IPS DF 19.7 (cell line): ENCODE measurements around the gene CYP27C1.
"Not testable (repeated sequence)": the region's sequence is repeated elsewhere in the genome, so short reads cannot be mapped to it uniquely, and the experiment has no call there.

Source experiments
- DNase-seq: peaks from one replicate; pipeline ENCODE4 v3.0.0-alpha.2; 2013; ENCODE audit warnings: low read depth, low spot score

Gene CYP27C1

DNA sequence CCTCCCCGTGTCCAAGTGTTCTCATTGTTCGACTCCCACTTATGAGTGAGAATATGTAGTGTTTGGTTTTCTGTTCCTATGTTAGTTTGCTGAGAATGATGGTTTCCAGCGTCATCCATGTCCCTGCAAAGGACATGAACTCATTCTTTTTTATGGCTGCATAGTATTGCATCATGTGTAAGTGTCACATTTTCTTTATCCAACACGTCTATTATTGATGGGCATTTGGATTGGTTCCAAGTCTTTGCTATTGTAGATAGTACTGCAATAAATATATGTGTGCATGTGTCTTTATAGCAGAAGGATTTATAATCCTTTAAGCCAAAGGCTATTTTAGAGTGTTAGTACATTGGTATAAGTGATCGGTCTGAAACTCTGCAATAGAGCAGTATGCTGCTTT lies 4.0 kb upstream of the CYP27C1 start:
- not testable (repeated sequence) for DNase-seq

- DNase-seq: no peak
Measured at GRCh38 chr2:127220768-127221527, 849 bp upstream of the CYP27C1 start.

GRCh38 chr2:127219171-127220070 lies 678 bp downstream of the CYP27C1 start:
- no peak for DNase-seq

DNA sequence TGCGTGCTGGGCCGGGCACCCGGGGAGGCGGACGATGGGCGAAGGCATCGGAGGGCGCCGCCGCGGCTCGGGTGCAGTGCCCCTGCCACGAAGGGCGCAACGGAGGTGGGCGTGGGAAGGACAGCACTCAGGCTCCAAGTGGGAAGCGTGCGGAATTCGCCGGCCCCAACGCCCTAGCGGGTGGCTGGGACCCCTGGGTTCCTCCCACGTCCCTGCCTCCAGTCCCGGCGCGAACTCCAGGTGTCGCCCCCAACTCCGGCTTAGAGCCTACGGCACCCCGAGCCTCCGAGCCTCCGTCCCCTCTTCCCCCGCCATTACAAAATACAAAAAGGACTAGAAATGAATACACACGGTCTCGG lies 1.3 kb downstream of the CYP27C1 start:
- no peak for DNase-seq

DNA sequence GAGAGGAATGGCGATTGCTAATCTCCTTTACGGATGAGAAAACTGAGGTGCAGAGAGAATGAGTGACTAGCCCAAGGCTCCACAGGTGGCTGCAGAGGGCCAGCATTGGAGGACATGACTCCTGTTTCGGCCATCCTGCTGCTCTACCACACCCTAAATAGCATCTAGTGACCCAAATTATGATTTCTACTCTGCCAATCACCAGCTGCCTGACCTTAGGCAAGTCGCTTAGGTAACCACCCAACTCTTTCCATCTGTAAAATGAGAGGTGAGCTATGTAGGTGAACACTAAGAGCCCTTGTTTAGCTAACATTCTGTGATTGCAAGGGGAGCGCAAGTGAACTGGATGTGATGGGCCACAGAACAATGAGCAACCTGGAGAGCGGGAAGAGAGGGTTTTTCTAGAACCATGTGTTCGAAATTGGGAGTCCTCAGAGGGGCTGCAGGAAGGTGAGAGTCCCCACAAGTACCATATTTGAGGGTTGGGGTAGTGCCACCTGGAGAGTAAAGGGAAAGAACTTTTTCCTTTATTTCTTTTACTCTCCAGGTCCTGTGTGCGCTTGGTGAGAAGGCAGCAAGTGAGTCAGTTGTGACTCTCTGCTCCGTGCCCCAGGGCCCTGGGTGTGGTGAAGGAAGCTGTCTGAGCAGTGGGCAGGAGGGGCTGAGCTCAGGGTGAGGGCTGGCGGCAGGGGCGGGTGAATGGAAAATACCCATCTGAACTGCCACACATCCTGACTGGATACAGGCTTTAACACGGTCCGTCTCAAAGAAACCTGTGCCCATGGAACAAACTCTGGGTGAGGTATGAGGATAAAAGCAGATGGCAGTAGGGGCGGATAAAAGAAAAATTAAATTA lies 2.4 kb downstream of the CYP27C1 start:
- no peak for DNase-seq

DNA sequence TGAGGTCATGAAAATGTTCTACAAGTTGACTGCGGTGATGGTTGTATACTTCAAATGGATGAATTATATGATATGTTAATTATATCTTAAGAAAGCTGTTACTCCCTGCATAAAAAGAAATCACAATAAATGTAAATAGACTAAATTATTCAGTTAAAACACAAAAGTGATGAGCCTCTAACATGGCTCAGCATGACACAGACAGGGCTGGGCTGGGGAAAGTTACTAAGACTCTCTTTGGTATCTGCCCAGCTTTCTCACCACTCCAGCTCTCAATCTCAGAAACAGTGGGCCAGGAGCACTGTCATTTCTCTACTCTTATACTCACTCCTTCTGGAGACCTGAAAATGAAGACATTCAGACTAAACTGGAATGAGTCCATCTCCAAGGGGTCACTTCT lies 3.5 kb downstream of the CYP27C1 start:
- no peak for DNase-seq

- no peak for DNase-seq
Measured at GRCh38 chr2:127216095-127216494, 4.0 kb downstream of the CYP27C1 start.

DNA sequence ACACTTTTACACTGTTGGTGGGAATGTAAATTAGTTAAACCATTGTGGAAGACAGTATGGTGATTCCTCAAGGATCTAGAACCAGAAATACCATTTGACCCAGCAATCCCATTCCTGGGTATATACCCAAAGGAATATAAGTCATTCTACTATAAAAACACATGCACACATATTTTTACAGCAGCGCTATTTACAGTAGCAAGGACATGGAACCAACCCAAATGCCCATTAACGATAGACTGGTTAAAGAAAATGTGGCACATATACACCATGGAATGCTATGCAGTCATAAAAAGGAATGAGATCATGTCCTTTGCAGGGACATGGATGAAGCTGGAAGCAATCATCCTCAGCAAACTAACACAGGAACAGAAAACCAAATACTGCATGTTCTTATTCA lies 5.9 kb downstream of the CYP27C1 start:
- DNase-seq: not testable (repeated sequence)

DNA sequence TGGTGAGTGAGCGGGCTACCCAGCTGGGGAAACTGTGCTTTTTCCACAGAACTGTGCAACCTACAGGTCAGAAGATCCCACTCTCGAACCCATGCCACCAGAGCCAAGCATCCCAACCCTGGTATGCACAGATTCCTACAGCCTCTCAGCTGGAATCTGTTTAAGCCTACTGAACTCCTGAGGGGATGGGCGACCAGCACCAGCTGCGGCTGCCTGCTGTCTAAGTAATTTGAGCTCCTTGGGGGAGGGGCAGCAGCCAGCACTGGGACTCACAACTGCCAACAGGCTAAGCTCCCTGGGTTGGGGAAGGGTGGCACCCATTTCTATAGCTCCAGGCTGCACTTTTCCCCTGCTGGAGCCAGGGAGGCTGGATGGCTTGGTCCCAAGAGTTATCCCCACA lies 11.8 kb downstream of the CYP27C1 start:
- DNase-seq: no peak

- DNase-seq: no peak
Measured at GRCh38 chr2:127205218-127206125, 14.6 kb downstream of the CYP27C1 start.

- no peak for DNase-seq
Measured at GRCh38 chr2:127201452-127201851, 18.6 kb downstream of the CYP27C1 start.

GRCh38 chr2:127200962-127201361 lies 19.1 kb downstream of the CYP27C1 start:
- no peak for DNase-seq

DNA sequence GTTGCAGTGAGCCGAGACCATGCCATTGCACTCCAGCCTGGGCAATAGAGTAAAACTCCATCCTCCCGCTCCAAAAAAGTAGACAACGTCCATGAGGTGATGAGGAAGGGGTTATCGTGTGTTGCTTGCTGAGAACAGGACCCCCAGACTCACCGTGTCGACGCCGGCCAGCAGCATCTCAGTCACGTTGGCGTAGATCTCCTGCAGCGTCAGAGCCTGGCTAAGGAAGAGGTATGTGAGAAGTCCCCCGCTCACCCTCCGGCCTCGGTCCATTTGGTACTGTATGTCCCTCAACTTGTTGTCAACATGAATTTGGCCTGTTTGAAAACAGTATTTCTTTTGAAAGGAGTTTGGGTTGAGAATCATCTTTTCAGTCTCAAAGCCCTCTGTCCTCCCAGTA lies 20.9 kb downstream of the CYP27C1 start:
- no peak for DNase-seq

- DNase-seq: no peak
Measured at GRCh38 chr2:127197475-127198385, 22.4 kb downstream of the CYP27C1 start.

- no peak for DNase-seq
Measured at GRCh38 chr2:127196998-127197397, 23.1 kb downstream of the CYP27C1 start.

- DNase-seq: no peak
Measured at GRCh38 chr2:127196549-127196948, 23.6 kb downstream of the CYP27C1 start.

GRCh38 chr2:127195140-127196074 lies 24.7 kb downstream of the CYP27C1 start:
- no peak for DNase-seq

DNA sequence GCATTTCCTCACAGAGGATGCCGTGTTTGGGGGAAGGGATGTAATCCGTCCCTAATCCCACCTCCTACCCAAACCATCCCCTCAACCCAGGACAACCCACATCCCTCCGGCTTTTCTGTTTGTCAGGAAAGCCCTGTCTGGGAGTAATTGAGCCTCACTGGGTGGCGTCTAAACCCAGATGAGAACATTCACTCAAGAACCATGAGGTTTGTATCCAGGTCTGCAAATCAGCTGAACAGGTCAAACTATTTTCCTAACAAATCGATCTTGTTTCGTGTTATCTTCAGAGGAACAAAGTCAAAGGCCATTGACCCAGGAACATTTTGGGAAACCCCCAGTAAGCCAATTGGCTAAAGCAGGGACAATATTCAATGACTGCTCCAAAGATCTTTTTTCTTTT lies 25.7 kb downstream of the CYP27C1 start:
- no peak for DNase-seq

DNA sequence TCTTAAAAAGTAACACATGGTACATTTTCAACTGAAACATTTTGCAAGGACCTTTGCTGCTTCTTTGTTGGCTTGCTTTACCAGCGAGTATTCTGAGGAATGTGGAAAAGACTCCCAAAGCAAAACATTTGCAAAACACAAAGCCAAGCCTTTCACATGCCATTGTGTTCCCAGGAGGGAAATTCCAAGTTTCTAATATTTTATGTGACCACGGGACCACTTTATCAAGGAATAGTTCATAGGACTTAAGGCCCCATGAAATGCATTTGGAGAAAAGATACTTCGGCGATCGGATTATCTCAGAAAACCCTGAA lies 26.2 kb downstream of the CYP27C1 start:
- no peak for DNase-seq
